DMS53 treated with DMSO at 0.1 percent for 48 hours (cell line): ENCODE data around the gene ESYT3.
"Not testable (repeated sequence)": the region's sequence is repeated elsewhere in the genome, so short reads cannot be mapped to it uniquely, and the experiment has no call there.

ENCODE experiments used
- DNase-seq: peaks from one replicate; lab custom pipeline; 2025; ENCODE audit not compliant: unreplicated experiment; lab: John Stamatoyannopoulos, UW

Gene ESYT3

GRCh38 chr3:138484672-138485071 is 50.3 kb downstream of the ESYT3 start:
- DNase-seq, result not testable (repeated sequence)

- DNase-seq, result not testable (repeated sequence)
Measured at GRCh38 chr3:138486580-138486979, 52.2 kb downstream of the ESYT3 start.

DNA sequence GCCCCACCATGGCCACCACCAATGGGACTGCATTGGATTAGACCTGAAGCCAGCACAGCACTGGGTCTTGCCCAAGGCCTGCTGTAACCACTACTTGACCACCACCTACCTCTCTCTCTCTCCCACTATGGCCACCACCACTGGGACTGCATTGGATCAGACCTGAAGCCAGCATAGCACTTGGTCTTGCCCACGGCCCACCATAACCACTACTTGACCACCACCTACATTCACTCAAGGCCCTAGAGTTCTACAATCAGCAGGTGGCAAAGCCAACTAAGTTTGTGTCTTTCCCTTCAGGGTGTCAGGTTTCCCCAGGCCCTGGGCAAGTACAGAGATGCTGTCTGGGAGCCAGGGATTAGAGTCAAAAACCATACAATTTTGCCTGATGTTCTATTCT is 57.6 kb downstream of the ESYT3 start:
- DNase-seq, result no peak

- DNase-seq, result no peak
Measured at GRCh38 chr3:138492980-138493675, 58.7 kb downstream of the ESYT3 start.

DNA sequence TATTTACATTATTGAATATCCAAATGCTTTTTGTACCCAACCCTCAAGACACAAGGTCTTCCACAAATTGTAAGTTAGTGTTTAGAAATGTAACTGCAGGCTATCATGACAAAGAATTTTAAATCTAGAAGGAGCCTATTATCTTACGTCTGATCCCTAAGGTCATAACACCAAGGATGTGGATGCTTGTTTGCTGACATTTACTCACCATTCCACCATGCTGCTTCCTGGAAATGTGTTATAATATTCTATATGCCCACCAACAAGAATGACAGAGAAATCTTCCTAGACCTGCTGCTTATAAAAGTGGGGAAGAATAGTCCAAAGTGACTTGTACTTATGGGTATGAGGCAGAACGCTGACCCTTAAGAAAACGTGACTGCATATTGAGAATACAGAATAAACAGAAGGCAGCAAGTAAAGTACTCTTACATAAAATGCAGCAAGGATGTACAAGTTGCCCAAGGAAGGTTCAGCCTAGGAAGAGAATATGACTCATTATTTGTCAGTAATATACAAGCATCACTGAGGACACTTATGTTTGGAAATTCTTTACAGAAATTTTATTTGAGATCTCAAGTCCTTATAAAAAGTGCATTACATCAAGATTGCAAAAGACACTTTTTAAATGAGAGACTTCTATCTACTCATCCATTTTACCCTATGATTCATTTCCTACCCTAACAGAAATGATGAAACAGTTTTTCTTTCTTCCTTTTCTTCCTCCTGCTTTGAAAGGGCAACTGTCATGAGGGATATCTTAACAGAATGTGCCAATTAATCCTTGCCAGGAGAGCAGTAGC is 59.6 kb downstream of the ESYT3 start:
- no peak for DNase-seq

DNA sequence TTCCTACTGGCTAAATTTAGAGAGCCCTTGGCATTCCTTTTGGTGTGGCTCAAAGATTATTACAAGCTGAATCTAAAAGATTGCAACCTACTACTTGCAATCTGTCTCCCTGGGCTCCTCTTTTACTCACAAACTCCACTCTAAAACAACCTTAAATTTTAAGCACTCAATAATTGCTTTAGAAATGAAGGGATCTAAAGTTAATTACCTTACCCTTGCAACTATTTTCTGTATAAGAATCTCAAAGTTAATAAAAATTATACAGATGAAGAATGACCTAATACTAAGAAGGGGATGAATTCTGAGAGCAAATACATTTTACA is 60.2 kb downstream of the ESYT3 start:
- no peak for DNase-seq

- DNase-seq, result not testable (repeated sequence)
Measured at GRCh38 chr3:138495638-138496037, 61.2 kb downstream of the ESYT3 start.

GRCh38 chr3:138496436-138496835 is 62.0 kb downstream of the ESYT3 start:
- no peak for DNase-seq

GRCh38 chr3:138497021-138497420 is 62.6 kb downstream of the ESYT3 start:
- no peak for DNase-seq

DNA sequence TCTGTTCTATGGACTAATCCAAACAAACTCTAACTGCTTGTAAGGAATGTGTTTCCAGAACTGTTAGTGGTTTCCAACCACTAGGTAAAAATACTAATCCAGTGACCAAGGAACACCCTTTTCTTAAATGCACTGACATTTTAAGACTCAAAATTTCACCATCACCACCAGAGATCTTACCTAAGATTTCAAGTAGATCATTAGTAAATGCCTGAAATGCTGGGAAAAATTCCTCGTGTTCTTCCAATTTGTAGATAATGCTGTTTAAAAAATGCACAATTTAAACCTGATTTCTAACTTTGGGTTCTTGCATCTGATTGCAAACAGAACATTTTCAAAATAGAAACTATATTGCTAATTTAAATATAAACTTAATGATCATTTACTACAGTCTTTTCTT is 63.4 kb downstream of the ESYT3 start:
- no peak for DNase-seq

DNA sequence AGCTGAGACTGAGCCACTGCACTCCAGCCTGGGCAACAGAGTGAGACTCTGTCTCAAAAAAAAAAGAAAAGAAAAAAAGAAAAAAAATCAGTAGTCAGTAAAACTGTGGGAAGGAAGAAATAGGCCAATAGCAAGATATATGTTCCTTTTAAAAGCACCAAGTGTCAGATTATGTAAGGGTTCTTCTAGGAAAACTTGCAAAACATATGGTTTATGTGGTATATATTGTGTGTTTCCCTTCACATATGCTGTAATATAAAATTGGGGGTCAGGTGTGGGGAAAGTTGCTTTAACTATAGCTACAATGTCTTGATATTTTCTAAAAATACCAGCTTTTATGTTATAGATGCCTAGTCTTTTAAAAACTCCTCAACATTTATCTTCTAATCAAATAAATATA is 64.6 kb downstream of the ESYT3 start:
- no peak for DNase-seq

DNA sequence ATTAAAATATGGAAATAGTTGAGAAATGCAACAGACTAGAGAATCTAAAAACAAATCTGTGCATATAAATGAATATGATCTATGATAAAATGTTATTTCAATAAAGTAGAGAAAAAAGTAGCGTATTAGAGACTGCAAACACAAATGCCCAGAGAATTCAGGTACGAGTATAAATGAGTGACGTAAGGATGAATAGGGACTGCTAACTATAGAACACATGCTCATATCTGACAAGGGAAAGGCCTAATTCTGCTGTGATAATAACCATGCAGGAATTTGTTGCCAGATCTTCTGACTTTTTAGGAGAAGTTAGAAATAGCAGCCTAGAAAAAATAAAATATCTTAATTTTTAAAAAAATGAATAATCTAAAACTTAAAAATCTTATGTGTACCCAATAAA is 73.1 kb downstream of the ESYT3 start:
- no peak for DNase-seq

DNA sequence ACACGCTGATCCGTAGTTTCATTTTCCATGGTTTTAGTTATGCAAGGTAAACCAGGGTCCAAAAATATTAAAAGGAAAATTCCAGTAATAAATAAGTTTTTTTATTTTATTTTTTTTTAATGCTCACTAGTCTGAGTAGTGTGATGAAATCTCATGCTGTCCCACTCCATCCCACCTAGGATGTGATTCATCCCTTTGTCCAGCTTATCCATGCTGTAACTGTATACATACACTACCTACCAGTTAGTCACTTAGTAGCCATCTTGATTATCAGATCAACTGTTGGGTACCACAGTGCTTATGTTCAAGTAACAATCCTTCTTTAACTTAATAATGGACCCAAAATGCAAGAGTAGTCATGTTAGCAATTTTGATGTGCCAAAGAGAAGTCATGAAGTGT is 75.2 kb downstream of the ESYT3 start:
- DNase-seq, result no peak

DNA sequence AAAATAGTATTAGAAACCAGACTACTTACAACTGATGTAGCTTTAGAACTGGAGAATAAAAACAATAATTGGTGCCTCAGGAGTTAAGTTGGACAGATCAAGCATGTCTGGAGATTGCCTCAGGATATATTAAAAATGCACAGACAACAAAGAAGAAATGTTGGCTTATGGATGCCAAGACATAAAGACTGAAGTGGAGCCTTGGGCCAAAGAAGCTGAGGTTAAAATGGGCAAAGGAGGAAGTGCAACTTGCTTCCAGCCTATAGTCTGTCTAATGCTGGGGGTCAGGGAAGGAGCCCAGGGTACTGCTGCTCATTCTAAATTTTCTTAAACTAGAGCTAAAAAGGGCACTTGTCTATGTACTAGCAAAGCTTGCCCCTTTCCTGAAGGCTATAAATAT is 77.5 kb downstream of the ESYT3 start:
- DNase-seq, result no peak

DNA sequence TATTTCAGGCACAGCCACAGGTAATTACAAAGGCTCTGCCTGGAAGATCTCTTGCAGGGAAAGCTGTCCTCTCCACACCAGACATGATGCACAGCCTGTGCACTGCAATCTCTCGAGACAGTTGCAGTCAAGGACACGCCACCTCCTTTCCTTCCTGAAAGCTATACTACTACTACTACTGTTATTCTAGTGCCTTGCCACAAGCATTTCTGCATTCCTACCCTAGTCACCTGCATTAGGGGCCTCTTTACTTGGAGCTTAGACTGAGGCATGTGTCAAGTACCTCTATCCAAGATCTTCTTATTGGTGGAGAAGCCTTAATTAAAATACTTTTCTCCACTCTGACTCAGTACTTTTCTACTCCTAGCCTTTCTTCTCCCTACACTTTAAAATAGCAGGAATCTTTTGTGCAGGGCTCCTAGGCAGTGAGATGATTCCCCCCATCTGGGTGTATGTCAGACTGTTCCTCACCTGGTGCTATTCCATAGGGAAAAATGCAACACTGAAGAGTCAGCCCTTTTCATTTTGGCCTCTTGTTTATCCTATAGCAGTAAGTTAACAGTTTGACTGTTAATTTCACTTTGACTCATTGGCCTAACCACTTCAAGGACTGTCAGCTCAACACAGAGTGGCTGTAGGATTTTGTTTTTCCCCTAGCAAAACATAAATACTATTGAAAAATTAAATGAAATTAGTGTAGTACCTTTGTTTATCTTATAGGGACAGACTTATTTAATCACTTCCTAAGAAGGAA is 78.9 kb downstream of the ESYT3 start:
- no peak for DNase-seq

- DNase-seq, result not testable (repeated sequence)
Measured at GRCh38 chr3:138521445-138521844, 87.0 kb downstream of the ESYT3 start.
